ACC112 (cell line): ENCODE results near the gene GALNT10.

Experiments
- H2AFZ ChIP-seq: fragments of 200-600 bp; sonication (generic); one replicate; pipeline ENCODE4 v1.6.0; 2017; ENCODE audit warnings: antibody characterized with exemption, low read length; ENCODE audit not compliant: unreplicated experiment
- H3K27ac ChIP-seq: fragments of 200-600 bp; sonication (generic); 2 replicates; pipeline ENCODE4 v1.5.1; 2014; ENCODE audit warnings: low read depth, mild to moderate bottlenecking, antibody characterized with exemption, low read length, moderate library complexity
- H3K27me3 ChIP-seq: fragments of 200-600 bp; sonication (generic); 2 replicates; pipeline ENCODE4 v1.6.1; 2014; ENCODE audit warnings: mild to moderate bottlenecking, antibody characterized with exemption, low read length, moderate library complexity, mixed read lengths; ENCODE audit not compliant: insufficient read depth
- H3K36me3 ChIP-seq: fragments of 200-600 bp; sonication (generic); 2 replicates; pipeline ENCODE4 v1.6.1; 2016; ENCODE audit warnings: mild to moderate bottlenecking, antibody characterized with exemption, low read length, moderate library complexity, mixed read lengths; ENCODE audit not compliant: insufficient read depth
- H3K4me1 ChIP-seq: fragments of 200-600 bp; sonication (generic); one replicate; pipeline ENCODE4 v1.6.1; 2016; ENCODE audit warnings: low read length, mixed read lengths; ENCODE audit not compliant: insufficient read depth, unreplicated experiment, control insufficient read depth
- H3K4me3 ChIP-seq: fragments of 200-600 bp; sonication (generic); 2 replicates; pipeline ENCODE4 v1.5.1; 2014; ENCODE audit warnings: mild to moderate bottlenecking, low read depth, low read length
- H3K79me2 ChIP-seq: fragments of 200-600 bp; sonication (generic); one replicate; pipeline ENCODE4 v1.6.0; 2016; ENCODE audit warnings: low read length; ENCODE audit not compliant: control insufficient read depth, unreplicated experiment, insufficient read depth

The GALNT10 gene

GRCh38 chr5:154237376-154237743, 46.8 kb downstream of the GALNT10 start:
- no peak overlapping the region for H3K4me3 ChIP-seq
- H3K4me1 ChIP-seq = no peaks in the 10 kb centered on the region
- no peaks in the 10 kb centered on the region for H3K27me3 ChIP-seq
- H3K27ac ChIP-seq = no peak overlapping the region
- H3K36me3 ChIP-seq = no peaks in the 10 kb centered on the region
- peaks cover 32% of the 10 kb centered on the region for H3K79me2 ChIP-seq
- H2AFZ ChIP-seq = no peak overlapping the region

DNA sequence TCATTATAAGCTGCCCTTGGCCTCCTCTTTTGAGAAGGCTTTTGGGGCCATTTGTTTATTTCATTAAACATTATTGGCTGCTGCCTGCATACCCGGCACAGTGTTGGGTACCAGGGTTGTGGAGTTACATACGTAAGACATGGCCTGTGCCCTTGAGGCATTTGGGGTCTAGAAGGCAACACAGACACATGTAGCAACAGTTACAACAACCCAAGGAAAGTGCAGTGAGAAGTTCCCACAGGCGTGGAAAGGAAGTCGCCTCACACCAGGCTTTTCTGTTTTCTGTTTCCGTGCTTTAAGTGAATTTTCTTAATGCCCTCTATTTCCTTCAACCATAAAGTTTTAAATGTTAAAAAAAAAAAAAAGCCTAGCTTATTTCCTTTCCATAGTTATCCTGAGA, 47.4 kb downstream of the GALNT10 start:
- no peaks in the 10 kb centered on the region for H3K36me3 ChIP-seq
- no peak overlapping the region for H3K27ac ChIP-seq
- no peaks in the 10 kb centered on the region for H3K27me3 ChIP-seq
- no peak overlapping the region for H3K4me3 ChIP-seq
- peaks cover 32% of the 10 kb centered on the region for H3K79me2 ChIP-seq
- H2AFZ ChIP-seq = no peak overlapping the region
- H3K4me1 ChIP-seq = no peaks in the 10 kb centered on the region

DNA sequence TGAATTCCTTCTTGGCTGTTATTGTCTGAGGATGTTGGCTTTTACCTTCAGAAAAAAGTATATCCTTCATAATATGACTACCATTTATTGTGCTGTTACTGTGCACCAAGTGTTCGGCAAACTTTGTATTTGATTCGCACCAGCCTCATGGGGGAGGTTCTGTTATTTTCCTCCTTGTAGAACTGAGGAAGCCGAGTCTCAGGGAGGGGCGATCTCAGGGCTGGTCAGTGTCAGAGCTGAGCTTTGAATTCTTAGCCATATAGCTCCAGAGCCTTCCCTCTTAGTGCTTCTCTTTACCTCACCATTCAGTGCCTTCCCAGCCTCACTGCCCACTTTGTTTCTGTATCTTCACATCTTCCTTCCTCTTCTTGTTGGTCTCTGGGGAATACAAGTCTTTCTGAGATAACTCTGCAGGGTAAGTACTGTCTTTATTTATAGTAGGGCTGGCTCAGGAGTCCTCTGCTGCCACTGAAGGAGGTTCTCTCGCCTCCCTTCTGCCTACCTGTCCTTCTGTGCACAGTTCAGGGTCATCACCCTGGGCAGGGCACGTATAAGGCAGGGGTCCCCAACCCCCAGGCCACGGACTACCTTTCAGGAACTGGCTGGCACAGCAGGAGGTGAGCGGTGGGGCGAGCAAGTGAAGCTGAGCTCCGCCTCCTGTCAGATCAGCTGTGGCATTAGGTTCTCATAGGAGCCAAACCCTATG, 48.4 kb downstream of the GALNT10 start:
- no peak overlapping the region for H3K27ac ChIP-seq
- no peaks in the 10 kb centered on the region for H3K36me3 ChIP-seq
- H2AFZ ChIP-seq = no peak overlapping the region
- H3K27me3 ChIP-seq = no peaks in the 10 kb centered on the region
- H3K4me1 ChIP-seq = no peaks in the 10 kb centered on the region
- no peak overlapping the region for H3K4me3 ChIP-seq
- peaks cover 39% of the 10 kb centered on the region for H3K79me2 ChIP-seq

DNA sequence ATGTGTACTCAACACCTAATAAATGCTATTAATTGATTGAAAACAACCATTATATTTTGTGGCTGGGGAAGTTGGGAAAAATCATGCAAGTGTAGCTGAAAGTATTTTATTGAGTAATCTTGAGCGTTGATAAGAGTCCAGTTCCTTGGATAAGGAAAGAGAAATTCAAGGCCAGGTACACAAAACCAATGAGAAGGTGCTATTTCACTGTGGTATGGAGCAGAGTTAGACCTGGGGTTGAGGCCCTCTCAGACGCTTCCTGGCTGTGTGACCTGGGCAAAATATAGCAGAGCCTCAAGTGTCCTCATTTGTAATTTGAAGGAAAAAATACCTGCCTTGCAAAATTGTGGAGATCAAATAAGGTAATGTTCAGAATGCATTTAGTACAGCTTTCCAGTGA, 50.1 kb downstream of the GALNT10 start:
- Histone ChIP-seq H3K79me2 (peaks cover 47% of the 10 kb centered on the region), H3K27me3 (no peaks in the 10 kb centered on the region), H3K4me3 (no peak overlapping the region), H2AFZ (no peak overlapping the region), H3K4me1 (no peaks in the 10 kb centered on the region), H3K27ac (no peak overlapping the region), H3K36me3 (no peaks in the 10 kb centered on the region)

GRCh38 chr5:154241021-154241420, 50.5 kb downstream of the GALNT10 start:
- Histone ChIP-seq H2AFZ (no peak overlapping the region), H3K4me1 (no peaks in the 10 kb centered on the region), H3K27ac (no peak overlapping the region), H3K36me3 (no peaks in the 10 kb centered on the region), H3K4me3 (no peak overlapping the region), H3K27me3 (no peaks in the 10 kb centered on the region), H3K79me2 (peaks cover 46% of the 10 kb centered on the region)

DNA sequence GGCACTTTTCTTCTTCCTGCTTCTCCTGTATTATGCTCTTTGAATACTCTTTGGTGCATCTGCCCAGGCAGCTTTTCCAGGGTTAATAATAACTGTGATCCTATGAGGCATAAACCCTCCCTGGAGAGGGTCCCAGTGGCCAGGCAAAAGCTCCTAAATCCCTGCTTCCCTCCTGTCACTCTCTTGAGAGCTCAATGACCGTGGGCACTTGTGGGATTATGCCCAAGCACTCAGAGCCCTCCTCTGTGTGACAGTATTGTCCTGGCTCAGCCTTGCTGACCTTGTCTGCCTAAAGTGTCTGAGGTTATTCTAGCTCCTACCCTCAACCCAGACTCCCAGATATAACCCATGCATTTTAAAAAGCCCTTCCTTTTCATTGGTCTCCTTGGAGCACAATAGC, 51.9 kb downstream of the GALNT10 start:
- Histone ChIP-seq H2AFZ (no peak overlapping the region), H3K36me3 (no peaks in the 10 kb centered on the region), H3K27me3 (no peaks in the 10 kb centered on the region), H3K4me1 (no peaks in the 10 kb centered on the region), H3K79me2 (peaks cover 34% of the 10 kb centered on the region), H3K4me3 (no peak overlapping the region), H3K27ac (no peak overlapping the region)

DNA sequence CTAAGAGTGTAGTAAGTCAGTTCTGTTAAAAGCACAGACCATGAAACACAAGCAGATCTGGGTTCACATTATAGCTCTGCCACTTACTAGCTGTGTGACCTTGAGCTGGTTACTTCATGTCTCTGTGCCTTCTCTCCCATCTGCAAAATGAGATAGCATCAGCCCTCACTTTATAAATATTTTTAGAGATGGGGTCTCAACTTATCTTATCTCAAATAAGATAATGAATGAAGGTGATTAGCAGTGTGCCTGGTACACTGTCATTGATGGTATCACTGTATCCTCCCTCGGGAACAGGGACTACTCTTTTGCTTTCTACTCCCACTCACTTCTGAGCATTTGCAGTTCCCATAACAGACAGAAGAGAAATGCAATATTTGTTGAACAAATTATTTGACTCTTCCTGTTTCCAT, 52.4 kb downstream of the GALNT10 start:
- Histone ChIP-seq H3K27ac (no peak overlapping the region), H3K27me3 (no peaks in the 10 kb centered on the region), H3K36me3 (no peaks in the 10 kb centered on the region), H3K4me1 (no peaks in the 10 kb centered on the region), H3K4me3 (no peak overlapping the region), H3K79me2 (peaks cover 29% of the 10 kb centered on the region), H2AFZ (no peak overlapping the region)

GRCh38 chr5:154243736-154244135, 53.2 kb downstream of the GALNT10 start:
- no peaks in the 10 kb centered on the region for H3K36me3 ChIP-seq
- no peak overlapping the region for H3K4me3 ChIP-seq
- H3K27ac ChIP-seq = no peak overlapping the region
- peaks cover 31% of the 10 kb centered on the region for H3K79me2 ChIP-seq
- no peaks in the 10 kb centered on the region for H3K27me3 ChIP-seq
- H2AFZ ChIP-seq = no peak overlapping the region
- no peaks in the 10 kb centered on the region for H3K4me1 ChIP-seq

DNA sequence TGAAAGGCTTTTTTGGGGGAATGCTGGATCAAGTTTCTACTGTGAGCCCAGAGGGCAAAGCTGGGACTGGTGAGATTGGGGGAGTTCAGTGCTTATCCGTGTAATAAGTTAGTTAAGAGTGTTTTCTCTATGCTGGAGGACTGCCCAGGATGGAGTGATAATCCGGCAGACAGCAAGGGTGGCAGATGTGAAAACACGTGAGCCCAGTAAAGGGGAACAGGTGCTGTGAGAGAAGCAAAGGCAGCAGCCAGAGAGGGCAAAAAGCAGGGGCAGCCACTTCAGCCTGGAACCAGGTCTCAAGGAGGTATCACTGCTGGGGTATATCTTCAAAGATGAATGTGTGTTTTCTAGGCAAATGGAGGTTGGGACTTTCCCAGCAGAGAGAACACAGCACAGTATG, 53.9 kb downstream of the GALNT10 start:
- Histone ChIP-seq H3K79me2 (peaks cover 35% of the 10 kb centered on the region), H3K4me3 (no peak overlapping the region), H3K4me1 (no peaks in the 10 kb centered on the region), H3K27ac (no peak overlapping the region), H2AFZ (no peak overlapping the region), H3K36me3 (no peaks in the 10 kb centered on the region), H3K27me3 (no peaks in the 10 kb centered on the region)

DNA sequence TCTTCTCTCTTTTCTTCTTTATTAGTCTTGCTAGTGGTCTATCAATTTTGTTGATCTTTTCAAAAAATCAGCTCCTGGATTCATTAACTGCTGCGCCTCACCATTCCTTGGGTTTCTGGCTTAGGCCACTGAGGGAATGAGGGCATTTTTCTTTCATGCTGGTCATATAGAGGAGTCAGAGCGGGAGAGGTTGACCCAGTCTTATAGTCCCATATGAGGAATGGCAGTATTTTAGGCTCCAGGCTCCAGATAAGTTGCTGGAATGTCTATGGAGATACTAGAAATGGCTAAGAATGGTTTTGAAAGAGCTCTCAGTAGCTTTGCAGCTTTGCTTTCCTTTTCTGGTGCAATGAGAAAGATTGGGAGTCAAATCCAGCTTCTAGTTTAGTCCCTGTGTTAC, 58.2 kb downstream of the GALNT10 start:
- H3K36me3 ChIP-seq = no peaks in the 10 kb centered on the region
- no peak overlapping the region for H3K4me3 ChIP-seq
- no peaks in the 10 kb centered on the region for H3K4me1 ChIP-seq
- H3K27me3 ChIP-seq = no peaks in the 10 kb centered on the region
- H3K27ac ChIP-seq = no peak overlapping the region
- peaks cover 25% of the 10 kb centered on the region for H3K79me2 ChIP-seq
- H2AFZ ChIP-seq = no peak overlapping the region

DNA sequence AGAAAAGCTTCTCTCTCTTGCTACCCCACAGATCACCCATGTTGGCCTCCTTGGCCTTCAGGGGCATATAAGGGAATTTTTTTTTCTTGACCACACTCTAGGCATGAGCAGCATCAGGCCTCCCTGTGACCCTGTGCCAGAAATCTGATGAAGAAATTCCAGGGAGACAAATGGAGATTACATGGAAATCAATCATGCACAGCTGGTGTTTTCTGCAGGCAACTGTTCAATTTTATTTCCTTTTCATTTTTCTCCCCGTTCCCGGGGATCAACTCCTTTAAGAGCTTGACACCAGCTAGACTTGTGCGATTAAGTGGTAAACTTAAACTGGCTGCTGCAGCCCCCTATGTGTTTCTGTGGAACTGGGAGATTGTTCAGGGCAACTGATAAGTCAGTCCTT, 59.3 kb downstream of the GALNT10 start:
- Histone ChIP-seq H3K27ac (no peak overlapping the region), H3K36me3 (no peaks in the 10 kb centered on the region), H3K79me2 (peaks cover 16% of the 10 kb centered on the region), H2AFZ (no peak overlapping the region), H3K27me3 (no peaks in the 10 kb centered on the region), H3K4me1 (no peaks in the 10 kb centered on the region), H3K4me3 (no peak overlapping the region)
